Colon (tissue), 2 donors: ENCODE data around the gene TFRC.
"Not testable (repeated sequence)": the region's sequence is repeated elsewhere in the genome, so short reads cannot be mapped to it uniquely, and the experiment has no call there.

ENCODE experiments used
- FAIRE-seq: peaks from 2 replicates; lab custom pipeline; 2012; peaks lifted over from hg19 to GRCh38; lab: Jason Lieb, UNC
- donor health status: control.
- donor health status: control.

Gene TFRC

GRCh38 chr3:196081002-196081833 is 672 bp downstream of the TFRC start:
- FAIRE-seq, result no peak

- not testable (repeated sequence) for FAIRE-seq
Observed at GRCh38 chr3:196080101-196080846, 1.6 kb downstream of the TFRC start.

- FAIRE-seq, result no peak
Observed at GRCh38 chr3:196079682-196080081, 2.2 kb downstream of the TFRC start.

GRCh38 chr3:196075013-196075412 is 6.9 kb downstream of the TFRC start:
- no peak for FAIRE-seq

GRCh38 chr3:196073255-196073753 is 8.6 kb downstream of the TFRC start:
- no peak for FAIRE-seq

GRCh38 chr3:196072313-196072712 is 9.6 kb downstream of the TFRC start:
- FAIRE-seq, result no peak

- not testable (repeated sequence) for FAIRE-seq
Observed at GRCh38 chr3:196068812-196069211, 13.1 kb downstream of the TFRC start.

- FAIRE-seq, result no peak
Observed at GRCh38 chr3:196067439-196067838, 14.5 kb downstream of the TFRC start.

- FAIRE-seq, result no peak
Observed at GRCh38 chr3:196063971-196064370, 17.9 kb downstream of the TFRC start.

- FAIRE-seq, result no peak
Observed at GRCh38 chr3:196063456-196063855, 18.4 kb downstream of the TFRC start.

- no peak for FAIRE-seq
Observed at GRCh38 chr3:196063049-196063448, 18.8 kb downstream of the TFRC start.

- no peak for FAIRE-seq
Observed at GRCh38 chr3:196060834-196061233, 21.1 kb downstream of the TFRC start.

- FAIRE-seq, result no peak
Observed at GRCh38 chr3:196057760-196058331, 24.0 kb downstream of the TFRC start.

GRCh38 chr3:196056371-196056770 is 25.5 kb downstream of the TFRC start:
- not testable (repeated sequence) for FAIRE-seq

GRCh38 chr3:196055683-196056270 is 26.1 kb downstream of the TFRC start:
- no peak for FAIRE-seq

- FAIRE-seq, result no peak
Observed at GRCh38 chr3:196055240-196055639, 26.6 kb downstream of the TFRC start.

- FAIRE-seq, result no peak
Observed at GRCh38 chr3:196054661-196055060, 27.2 kb downstream of the TFRC start.

- FAIRE-seq, result no peak
Observed at GRCh38 chr3:196053487-196053886, 28.4 kb downstream of the TFRC start.

GRCh38 chr3:196051282-196052076 is 30.4 kb downstream of the TFRC start:
- no peak for FAIRE-seq

GRCh38 chr3:196050597-196050996 is 31.3 kb downstream of the TFRC start:
- FAIRE-seq, result no peak

GRCh38 chr3:196049653-196050052 is 32.2 kb downstream of the TFRC start:
- no peak for FAIRE-seq
